Left ventricle myocardium inferior (tissue), 1 donor: ENCODE results near the gene MBD5. TPM values are rescaled to one million over a fixed set of nuclear protein-coding genes. Genes with fewer than 3 reads are reported as not detected.
A peak's percentile ranks its signal among the peaks of the same experiment; 100 is the strongest.

Source experiments
- DNase-seq: peaks from one replicate; pipeline ENCODE4 v3.0.0-alpha.2; 2020
- H3K27ac ChIP-seq: fragments of 200-600 bp; replicated peaks from 2 replicates; pipeline ENCODE4 v1.8.0; 2021
- H3K27me3 ChIP-seq: fragments of 200-600 bp; 2 replicates; pipeline ENCODE4 v1.8.0; 2021; ENCODE audit warnings: low read depth
- H3K36me3 ChIP-seq: fragments of 200-600 bp; 2 replicates; pipeline ENCODE4 v1.8.0; 2021
- H3K4me1 ChIP-seq: fragments of 200-600 bp; 2 replicates; pipeline ENCODE4 v1.8.0; 2021
- H3K4me3 ChIP-seq: fragments of 200-600 bp; 2 replicates; pipeline ENCODE4 v1.8.0; 2021; ENCODE audit warnings: mild to moderate bottlenecking, moderate library complexity
- H3K9me3 ChIP-seq: fragments of 200-600 bp; replicated peaks from 2 replicates; pipeline ENCODE4 v1.8.0; 2021
- intact Hi-C: fragments of 100-400 bp; cut with micrococcal nuclease; formaldehyde crosslinking; loops from one replicate; pipeline ENCODE4 v1.11.0; 2022
- total RNA-seq: library from RNA; stranded (reverse); fragmentation: NEBNext Ultra II Directional; extraction: Animal tissue kit (Norgen Biotek cat#: 25700); gene quantifications from one replicate; pipeline ENCODE4 v1.2.1, GENCODE V29; 2021
- TF ChIP-seq, protein P1 (sequence below): fragments of 200-600 bp; IDR thresholded peaks from 2 replicates; pipeline ENCODE4 v1.8.0; 2021; ENCODE audit warnings: antibody characterized with exemption, mild to moderate bottlenecking, borderline replicate concordance
- donor health status: DM: no; HTN: yes; CAD: no; lungs with severe emphysema.

The MBD5 gene
- total RNA-seq, 1 donor from 2014 or later, result 21.9 TPM

- TF ChIP-seq, protein P1, sequence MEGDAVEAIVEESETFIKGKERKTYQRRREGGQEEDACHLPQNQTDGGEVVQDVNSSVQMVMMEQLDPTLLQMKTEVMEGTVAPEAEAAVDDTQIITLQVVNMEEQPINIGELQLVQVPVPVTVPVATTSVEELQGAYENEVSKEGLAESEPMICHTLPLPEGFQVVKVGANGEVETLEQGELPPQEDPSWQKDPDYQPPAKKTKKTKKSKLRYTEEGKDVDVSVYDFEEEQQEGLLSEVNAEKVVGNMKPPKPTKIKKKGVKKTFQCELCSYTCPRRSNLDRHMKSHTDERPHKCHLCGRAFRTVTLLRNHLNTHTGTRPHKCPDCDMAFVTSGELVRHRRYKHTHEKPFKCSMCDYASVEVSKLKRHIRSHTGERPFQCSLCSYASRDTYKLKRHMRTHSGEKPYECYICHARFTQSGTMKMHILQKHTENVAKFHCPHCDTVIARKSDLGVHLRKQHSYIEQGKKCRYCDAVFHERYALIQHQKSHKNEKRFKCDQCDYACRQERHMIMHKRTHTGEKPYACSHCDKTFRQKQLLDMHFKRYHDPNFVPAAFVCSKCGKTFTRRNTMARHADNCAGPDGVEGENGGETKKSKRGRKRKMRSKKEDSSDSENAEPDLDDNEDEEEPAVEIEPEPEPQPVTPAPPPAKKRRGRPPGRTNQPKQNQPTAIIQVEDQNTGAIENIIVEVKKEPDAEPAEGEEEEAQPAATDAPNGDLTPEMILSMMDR, result no peak
Observed at GRCh38 chr2:148531235-148531634, 510.3 kb downstream of the MBD5 start.

GRCh38 chr2:148531669-148532428 lies 511.0 kb downstream of the MBD5 start:
- H3K36me3 ChIP-seq, result no peaks in the 10 kb centered on the region
- no peaks in the 10 kb centered on the region for H3K9me3 ChIP-seq
- peaks cover 14% of the 10 kb centered on the region for H3K4me1 ChIP-seq
- intact Hi-C loops, result no loop called here
- DNase-seq, result no peak
- H3K27me3 ChIP-seq, result peaks cover 5% of the 10 kb centered on the region
- H3K4me3 ChIP-seq, result no peak overlapping the region
- TF ChIP-seq, protein P1, result no peak
- no peak overlapping the region for H3K27ac ChIP-seq

More at GRCh38 chr2:148531235-148531634, 510.3 kb downstream of the MBD5 start:
- no peak overlapping the region for H3K27ac ChIP-seq
- H3K9me3 ChIP-seq, result no peaks in the 10 kb centered on the region
- no peak overlapping the region for H3K4me3 ChIP-seq
- H3K36me3 ChIP-seq, result no peaks in the 10 kb centered on the region
- peaks cover 14% of the 10 kb centered on the region for H3K4me1 ChIP-seq
- intact Hi-C loops, result no loop called here
- no peak for DNase-seq
- H3K27me3 ChIP-seq, result peaks cover 5% of the 10 kb centered on the region

DNA sequence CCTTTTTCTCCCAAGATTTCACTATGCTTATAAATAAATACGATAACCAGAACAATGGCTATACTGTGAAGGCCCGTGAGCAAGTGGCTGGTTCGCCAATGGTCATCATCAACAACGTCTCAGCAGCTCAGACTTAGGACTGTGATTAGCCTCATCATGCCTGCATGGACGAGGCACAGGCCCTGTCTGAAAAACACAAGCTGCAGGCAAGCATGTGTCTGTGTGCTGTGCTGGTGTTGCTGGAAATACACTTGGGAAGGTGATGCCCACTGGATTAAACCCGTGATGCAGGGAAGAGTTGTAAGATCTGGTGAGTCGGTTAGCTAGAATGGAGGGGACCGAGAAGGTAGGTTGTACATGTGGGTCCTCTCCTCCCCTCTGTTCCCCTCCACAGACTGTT lies 512.1 kb downstream of the MBD5 start:
- Histone ChIP-seq H3K9me3 (no peaks in the 10 kb centered on the region), H3K4me1 (peaks cover 14% of the 10 kb centered on the region), H3K27ac (no peak overlapping the region), H3K27me3 (peaks cover 5% of the 10 kb centered on the region), H3K36me3 (no peaks in the 10 kb centered on the region), H3K4me3 (no peak overlapping the region)
- intact Hi-C loops, result no loop called here
- no peak for DNase-seq
- TF ChIP-seq, protein P1, result no peak

GRCh38 chr2:148533685-148534084 lies 512.8 kb downstream of the MBD5 start:
- Histone ChIP-seq H3K27ac (no peak overlapping the region), H3K4me3 (no peak overlapping the region), H3K9me3 (no peaks in the 10 kb centered on the region), H3K36me3 (no peaks in the 10 kb centered on the region), H3K27me3 (peaks cover 5% of the 10 kb centered on the region), H3K4me1 (peaks cover 14% of the 10 kb centered on the region)
- intact Hi-C loops, result no loop called here
- TF ChIP-seq, protein P1, result no peak
- DNase-seq, result no peak

GRCh38 chr2:148534416-148535204 lies 513.7 kb downstream of the MBD5 start:
- no peaks in the 10 kb centered on the region for H3K36me3 ChIP-seq
- H3K4me3 ChIP-seq, result no peak overlapping the region
- intact Hi-C loops, result no loop called here
- peaks cover 14% of the 10 kb centered on the region for H3K4me1 ChIP-seq
- no peaks in the 10 kb centered on the region for H3K9me3 ChIP-seq
- peak; percentile 52 for DNase-seq
- TF ChIP-seq, protein P1, result no peak
- H3K27me3 ChIP-seq, result peaks cover 5% of the 10 kb centered on the region
- H3K27ac ChIP-seq, result no peak overlapping the region
